Hematopoietic multipotent progenitor cell treated with erythropoietin and hydrocortisone succinate and interleukin-3 and kit ligand, for 4 days (in vitro differentiated cells): ENCODE data around the gene ZFX.

Source experiments
- DNase-seq: peaks from one replicate; pipeline ENCODE4 v3.0.0-alpha.2; 2015

ZFX gene

DNA sequence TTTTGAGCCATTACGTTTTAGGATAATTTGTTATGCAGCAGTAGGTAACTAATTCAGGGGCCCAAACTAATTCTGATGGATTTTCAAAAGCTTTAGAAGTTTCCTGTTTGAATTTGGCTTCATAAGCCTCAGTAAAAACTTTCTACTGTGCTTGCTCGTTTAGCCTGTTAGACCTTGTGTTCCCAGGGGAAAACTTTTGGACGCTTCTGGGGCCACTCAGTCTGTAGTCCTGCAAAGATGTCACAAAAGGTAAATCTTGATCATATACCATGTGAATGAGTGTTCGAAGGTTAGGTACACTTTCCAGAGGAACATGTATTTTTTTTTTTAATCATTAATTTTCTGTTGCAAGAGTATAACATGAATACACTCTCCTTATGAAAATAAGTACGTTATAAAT lies 93.7 kb downstream of the ZFX start:
- no peak for DNase-seq

DNA sequence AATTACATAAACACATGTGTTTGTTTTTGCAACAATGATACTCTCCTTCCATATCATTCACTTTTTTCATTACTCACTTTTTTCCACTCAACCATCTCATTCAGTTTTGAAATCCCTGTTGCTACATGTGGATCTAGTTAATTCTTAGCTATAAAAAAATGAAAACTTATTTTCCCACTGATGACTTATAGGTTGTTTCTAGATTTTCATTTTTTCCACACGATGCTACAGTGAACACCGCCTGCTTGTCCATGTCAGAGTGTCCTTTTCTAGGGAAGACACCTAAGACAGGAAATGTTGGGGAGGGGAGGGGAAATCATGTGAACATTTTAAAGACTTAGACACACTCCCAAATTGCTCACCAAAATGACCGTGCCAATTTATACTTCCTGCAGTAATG lies 94.2 kb downstream of the ZFX start:
- DNase-seq: no peak

DNA sequence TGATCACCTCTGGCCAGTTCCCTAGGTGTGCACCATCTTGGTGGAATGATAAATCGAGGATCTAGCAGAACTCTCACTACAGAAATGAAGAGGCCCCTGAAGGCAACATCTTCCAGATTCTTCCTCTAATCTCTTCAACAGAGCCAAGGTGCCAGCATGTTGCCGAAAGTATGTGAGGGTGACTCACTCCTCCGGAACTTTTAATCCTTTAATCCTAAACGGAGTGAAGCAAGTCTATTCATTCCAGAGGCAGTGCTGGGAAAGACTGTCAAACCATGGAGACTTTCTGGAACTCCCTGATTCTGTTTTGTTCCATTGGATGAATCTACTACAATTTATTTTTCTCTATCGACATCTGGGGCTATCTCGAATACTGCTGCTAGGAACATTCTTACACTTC lies 95.7 kb downstream of the ZFX start:
- DNase-seq: no peak

DNA sequence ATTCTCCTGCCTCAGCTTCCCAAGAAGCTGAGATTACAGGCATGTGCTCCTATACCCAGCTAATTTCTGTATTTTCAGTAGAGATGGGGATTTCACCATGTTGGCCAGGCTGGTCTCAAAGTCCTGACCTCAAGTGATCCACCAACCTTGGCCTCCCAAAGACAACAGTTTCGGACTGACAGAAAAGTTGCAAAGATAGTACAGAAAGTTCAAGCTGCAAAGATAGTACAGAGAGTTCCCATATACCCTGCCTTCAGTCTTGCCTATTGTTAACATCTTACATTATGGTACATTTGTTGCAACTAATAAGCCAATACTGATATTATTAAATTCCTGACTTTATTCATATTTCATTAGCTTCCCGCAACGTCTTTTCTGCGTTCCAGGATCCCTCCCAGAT lies 98.5 kb downstream of the ZFX start:
- no peak for DNase-seq

DNA sequence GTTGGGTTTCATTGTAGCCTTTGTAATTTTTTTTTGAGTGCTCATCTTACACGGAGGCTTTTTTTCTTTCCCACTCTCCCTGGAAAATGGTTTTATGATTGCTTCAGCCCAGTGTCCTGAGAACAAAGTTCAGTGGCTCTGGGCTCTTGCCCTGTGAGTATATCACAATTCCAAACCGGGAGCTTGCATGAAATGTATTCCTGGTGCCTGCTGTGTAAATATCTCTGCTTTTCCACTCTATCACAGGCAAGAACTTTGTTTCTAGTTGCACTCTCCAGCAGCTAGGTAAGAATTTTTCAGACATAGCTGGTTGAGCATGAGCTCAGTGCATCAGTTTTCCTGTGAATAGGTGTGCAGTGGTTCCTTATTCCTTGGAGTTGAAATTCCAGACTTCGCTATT lies 103.5 kb downstream of the ZFX start:
- no peak for DNase-seq

DNA sequence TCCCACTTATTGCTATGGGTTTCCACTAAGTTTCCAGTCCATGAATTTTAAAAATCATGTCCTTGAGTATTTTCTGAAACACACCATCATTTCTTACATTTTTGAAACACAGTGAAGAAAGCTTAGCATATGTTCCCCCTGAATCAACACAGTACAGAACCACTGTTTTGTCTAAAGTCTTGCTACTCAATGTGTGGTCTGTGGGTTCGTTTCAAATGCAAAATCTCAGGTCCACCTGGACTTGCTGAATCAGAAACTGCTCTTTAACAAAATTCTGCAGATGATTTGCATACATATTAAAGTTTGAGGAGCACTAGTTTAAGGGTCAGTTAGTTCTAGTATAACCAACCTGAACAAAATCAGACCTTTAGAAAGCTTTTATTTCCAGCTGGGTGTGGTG lies 103.9 kb downstream of the ZFX start:
- DNase-seq: no peak

DNA sequence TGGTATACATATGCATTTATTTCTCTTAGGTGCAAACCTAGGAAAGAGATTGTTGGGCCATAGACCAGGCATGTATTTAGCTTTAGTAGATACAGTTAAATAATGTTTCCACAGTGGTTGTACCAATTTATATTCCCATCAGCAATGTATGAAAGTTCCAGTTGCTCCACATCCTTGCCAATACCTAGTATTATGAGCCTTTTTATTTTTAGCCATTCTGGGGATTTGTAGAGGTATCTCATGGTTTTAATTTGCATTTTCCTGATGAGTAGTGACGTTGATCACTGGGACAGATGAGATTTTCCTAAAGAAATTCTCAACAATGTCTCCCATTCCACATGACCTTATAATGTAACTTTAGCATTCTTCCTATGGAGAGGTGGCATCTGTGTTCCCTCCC lies 107.5 kb downstream of the ZFX start:
- no peak for DNase-seq

DNA sequence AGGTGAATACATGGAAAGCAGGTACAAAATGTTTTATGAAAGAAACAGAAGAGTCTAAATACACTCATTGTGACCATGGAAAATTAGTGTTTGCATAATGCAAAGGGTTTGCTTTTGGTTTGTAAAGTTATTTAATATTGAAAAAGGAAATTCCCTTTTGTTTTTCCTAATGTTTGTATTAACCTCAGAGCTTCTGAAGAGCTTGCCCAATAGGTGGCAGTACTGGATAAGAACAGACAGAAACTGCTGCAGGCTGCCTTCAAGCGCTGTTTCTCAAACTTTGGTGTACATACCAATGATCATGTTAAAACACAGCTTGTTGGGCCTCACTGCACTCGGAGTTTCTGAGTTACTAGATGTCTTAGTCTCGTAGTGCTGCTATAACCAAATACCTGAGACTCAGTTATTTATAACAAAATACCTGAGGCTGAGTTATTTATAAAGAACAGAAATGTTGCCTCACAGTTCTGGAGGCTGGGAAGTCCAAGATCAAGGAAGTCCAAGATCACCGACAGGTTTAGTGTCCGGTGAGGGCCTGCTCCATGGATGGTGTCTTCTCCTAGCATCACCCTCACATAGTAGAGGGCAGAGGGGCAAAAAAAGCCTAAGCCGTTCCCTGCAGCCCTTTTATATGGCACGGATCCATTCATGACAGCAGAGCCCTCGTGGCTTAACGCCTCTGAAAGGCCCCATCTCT lies 110.2 kb downstream of the ZFX start:
- peak; percentile 83 for DNase-seq

DNA sequence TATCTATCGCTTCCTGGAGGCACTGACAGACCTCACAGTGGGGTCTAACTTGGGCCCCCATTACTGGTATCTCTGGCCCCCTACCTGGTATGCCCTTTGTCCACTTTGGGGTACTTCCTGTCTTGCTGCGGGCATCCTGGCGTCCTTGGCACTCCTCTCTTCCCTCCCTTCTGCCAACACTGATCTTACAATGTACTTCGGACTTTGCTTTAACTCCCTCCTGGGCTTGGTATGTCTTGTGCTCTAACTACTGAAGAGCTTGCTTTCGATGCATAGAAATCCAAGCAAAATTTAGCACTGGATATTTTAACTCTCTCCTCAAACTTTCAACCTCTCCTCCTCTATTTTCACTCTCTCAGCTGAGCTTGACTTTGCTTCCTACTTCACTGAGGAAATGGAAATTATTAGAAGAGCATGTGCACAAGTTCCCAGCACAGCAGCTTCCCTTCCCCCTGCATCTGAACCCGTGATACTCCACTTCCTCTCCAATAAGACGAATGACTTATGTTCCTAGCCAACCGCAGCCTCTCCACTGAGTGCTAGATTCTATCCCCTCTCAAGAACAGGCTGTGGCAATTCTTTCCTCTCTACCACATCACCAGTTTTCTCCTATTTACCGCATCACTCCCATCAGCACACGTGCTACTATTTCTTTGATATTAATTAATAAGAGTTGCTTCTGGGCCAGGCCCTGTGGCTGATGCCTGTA lies 111.5 kb downstream of the ZFX start:
- DNase-seq: peak; percentile 90

DNA sequence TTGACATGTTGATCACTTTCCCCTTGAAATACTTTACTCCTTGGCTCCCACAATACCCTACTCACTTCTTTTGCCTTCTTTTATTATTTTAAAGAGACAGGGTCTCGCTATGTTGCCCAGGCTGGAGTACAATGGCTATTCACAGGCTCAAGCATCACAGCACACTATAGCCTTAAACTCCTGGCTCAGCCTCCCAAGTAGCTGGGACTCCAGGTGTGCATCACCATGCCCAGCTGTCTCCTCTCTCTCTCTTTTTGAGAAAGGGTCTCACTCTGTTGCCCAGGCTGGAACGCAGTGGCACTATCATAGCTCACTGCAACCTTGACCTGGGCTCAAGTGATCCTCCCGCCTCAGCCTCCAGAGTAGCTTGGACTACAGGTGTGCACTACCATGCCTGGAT lies 112.8 kb downstream of the ZFX start:
- no peak for DNase-seq

DNA sequence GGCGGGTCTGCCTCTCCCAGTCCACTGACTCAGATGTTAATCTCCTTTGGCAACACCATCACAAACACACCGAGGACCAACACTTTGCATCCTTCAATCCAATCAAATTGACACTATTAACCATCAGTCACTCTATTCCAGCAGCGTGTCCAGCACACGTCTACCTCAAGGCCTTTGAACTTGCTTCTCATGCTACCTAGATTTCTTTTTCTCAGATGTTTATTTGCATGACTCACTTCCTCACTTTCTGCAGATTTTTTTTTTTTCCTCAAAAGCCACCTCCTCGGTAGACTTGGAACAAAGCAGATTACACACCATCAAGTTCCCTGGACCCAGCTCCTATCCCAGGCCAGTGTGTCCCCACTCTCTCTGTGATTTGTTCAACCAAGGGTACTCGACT lies 114.9 kb downstream of the ZFX start:
- DNase-seq: no peak
